ENCODE results near the gene CPB1. TPM values are rescaled to one million over a fixed set of nuclear protein-coding genes. Genes with fewer than 3 reads are reported as not detected.

The CPB1 gene
- total RNA-seq, 1 experiment from 2014 or later, result not detected

DNA sequence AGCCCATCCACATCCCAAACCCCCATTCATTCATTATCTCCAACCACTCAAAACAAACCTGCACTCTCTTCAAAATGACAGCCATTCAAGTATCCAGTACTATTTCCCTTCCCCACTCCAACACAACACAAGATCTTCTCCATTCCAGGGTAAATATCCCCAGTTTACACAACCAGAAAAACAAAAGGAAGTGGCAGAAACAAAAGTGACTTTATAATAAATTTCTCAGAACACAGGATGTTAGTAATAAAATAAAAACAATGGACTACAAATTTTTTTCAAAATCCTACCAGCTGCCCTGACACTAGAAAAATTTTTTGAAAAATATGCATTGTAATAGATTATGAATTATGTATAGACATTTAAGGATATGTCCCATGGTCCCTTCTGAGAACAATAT, 51.6 kb downstream of the CPB1 start:
- no peak for DNase-seq (ENCODE audit: extremely low read depth, low read depth)

DNA sequence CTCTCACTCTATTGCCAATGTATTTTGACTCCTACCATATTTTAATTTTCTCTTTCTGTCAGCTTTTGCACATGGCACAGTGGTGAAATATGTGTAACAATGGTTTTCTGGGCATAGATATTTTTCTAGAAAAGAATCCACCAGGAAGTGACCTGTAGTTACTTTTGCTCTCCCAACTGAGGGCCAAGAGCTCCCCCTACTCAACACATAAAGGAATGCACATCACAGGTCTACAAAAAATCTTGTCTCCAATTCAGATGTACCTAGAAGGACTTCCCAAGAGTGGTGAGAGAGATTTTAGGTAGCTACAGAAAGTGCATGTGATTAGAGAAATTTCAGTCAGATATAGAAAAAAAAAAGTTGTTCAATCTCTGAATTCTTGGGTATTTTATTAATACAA, 53.1 kb downstream of the CPB1 start:
- peak; percentile 1 for DNase-seq (ENCODE audit: extremely low read depth, low read depth)

DNA sequence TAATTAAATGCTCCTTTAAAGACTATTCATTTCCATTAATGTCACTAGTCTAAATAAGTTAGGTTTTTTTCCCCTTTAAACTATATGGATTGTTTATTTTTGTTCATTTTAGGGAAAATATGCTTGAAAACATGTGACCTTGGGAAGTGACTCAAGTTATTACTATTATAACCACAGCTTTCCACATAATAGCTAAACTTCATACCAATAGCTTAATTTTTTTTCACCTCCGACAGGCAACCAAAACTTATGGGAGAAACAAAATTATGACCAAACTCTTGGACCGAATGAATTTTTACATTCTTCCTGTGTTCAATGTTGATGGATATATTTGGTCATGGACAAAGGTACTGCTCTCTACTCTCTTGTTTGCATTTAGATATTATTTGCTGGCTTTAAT, 53.7 kb downstream of the CPB1 start:
- no peak for DNase-seq (ENCODE audit: extremely low read depth, low read depth)

GRCh38 chr3:148882288-148882687, 54.7 kb downstream of the CPB1 start:
- DNase-seq (ENCODE audit: extremely low read depth, low read depth), result no peak

DNA sequence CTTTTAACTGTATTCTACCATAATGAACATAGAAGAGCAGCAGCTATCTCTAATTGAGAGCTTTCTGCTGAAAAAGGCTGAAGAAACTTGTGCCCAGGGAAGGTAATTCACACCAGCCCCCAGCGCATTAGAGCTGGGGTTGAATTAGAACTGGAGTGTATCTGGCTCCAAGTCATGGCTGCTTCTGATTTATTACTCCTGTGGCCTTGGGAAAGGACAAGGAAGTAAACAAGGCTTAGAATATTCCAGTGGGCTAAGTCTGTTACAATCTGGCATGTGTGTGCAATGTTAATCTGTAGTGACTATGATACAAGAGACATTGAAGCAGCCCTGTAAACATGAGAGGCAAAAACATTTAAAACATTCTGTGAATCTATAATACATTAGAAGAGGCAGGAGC, 55.6 kb downstream of the CPB1 start:
- no peak for DNase-seq (ENCODE audit: extremely low read depth, low read depth)

DNA sequence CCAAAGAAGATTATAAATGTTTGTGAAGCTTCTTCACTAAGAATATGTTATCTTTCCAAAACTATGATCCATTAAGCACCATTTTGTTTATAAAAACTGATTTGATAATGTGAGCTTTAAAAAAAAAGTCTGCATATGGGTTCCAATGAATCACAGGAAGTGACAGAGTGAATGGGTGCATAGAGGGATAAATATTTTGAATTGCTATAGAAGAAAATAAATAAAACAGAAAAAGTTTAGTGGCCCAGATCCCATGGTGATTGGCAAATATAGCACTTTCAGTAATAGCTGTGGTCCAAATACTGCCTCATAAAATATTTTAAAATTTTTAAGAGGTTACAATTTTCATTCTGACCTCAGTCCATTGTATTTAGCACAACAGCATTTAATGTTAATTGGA, 56.6 kb downstream of the CPB1 start:
- no peak for DNase-seq (ENCODE audit: extremely low read depth, low read depth)

DNA sequence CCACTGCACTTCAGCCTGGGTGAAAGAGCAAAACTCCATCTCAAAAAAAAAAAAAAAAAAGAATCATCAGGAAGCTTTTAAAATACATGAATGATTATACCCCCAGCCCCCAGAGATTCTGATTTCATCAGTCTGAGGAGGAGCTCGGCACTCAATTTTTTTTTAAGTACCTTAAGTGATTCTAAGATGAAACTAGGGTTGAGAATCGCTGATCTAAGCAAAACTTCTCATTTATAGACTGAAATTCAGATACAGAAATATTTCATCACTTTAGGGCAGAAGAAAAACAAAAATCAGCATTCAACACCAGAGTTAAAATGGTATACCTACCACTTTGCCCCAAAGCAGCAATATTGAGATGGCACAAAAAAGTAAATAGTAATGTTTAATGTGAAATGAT, 62.2 kb downstream of the CPB1 start:
- no peak for DNase-seq (ENCODE audit: extremely low read depth, low read depth)

DNA sequence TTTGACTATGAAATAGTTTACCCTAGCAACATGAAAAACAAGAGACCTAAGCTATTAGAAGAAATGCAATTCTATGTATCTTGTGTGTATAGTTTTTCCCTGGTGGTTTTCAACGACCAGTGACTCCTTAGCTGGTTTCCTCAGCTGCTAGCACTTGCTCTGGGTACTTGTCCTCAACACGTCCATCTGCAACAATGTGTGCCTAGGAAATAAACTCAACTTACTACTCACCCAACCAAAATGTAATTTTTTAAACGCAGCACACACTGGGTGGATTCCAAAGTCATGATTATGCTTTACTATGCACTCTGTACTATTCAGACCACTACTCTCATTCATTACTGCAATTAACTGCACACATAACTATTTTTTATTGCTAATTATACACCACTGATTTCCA, 68.5 kb downstream of the CPB1 start:
- no peak for DNase-seq (ENCODE audit: extremely low read depth, low read depth)

DNA sequence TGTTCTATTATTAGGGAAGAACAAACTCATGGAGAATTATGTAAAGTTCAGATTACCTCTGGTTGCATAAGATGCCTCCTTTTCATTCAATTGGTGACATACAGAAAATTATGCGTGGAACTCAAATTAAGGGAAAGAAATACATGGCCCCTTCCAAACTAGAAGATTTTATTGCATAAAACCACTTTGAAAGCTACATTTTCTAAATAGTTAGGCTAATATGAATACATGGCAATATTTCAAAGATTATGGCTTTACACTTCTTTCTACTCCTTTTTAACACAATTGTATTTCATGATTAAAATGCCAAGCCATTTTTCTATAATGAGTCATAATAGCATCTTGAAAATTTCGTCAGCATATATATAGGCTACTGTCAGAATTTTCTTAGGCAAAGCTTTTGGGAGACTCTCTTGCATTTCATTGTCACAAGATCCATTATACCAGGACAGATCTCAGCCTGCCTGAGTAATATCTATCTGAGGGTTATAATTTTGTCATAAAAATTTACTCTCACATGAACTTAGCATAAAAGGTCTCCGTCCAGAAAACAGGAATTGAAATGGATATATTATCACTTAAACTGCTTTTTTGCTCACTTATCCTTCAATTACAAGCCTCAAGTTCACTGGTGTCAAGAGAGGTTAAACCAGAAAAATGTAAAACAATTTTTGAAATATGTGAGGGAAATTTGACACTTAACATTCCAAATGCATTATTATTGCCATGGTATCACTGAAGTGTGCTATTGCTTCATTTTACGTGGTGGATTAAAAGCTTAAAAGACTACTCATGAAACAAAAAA, 74.6 kb downstream of the CPB1 start:
- DNase-seq (ENCODE audit: extremely low read depth, low read depth), result peak; percentile 13

- DNase-seq (ENCODE audit: extremely low read depth, low read depth), result no peak
Observed at GRCh38 chr3:148903022-148903442, 75.4 kb downstream of the CPB1 start.

DNA sequence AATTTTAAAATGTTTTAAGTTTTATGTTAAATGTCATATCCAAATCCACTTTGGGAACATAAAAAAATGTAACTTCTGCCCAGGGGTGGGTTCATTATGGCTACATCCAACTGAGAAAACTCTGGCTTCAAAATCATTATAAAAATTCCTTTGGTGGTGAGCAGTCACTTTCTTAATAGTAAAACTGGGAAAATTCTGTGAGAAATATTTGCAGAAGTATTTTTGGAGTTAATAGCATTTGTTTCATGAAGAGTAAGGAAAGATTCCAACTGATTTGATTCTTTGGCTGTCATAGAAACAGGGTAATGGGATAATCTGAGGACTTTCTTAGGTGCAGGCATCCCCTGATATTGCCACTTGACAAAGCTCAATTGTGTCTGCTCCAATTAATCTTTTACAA, 76.3 kb downstream of the CPB1 start:
- no peak for DNase-seq (ENCODE audit: extremely low read depth, low read depth)

GRCh38 chr3:148906667-148907066, 79.1 kb downstream of the CPB1 start:
- no peak for DNase-seq (ENCODE audit: extremely low read depth, low read depth)

Other genes starting within 250 kb of the CPB1 start
- gene AGTR1, start 129.9 kb upstream of the CPB1 start, total RNA-seq (2014; rRNA removed; shearing (Covaris generic)), result 0.10 TPM in 1 of 2 replicates, not detected in the other
- gene CPA3, start 37.5 kb downstream of the CPB1 start, total RNA-seq (2014; rRNA removed; shearing (Covaris generic)), result not detected in 2 replicates
- 27.7 and 28.7 TPM in 2 replicates for gene GYG1, start 163.7 kb downstream of the CPB1 start, total RNA-seq (2014; rRNA removed; shearing (Covaris generic))

Measured in NCI-H460 (cell line).